GM19467 (cell line): ENCODE measurements around the gene NEK1.
"Not testable (repeated sequence)": the region's sequence is repeated elsewhere in the genome, so short reads cannot be mapped to it uniquely, and the experiment has no call there.

Source experiments
- ATAC-seq: cut with Tn5 transposase; IDR thresholded peaks from one replicate; pipeline ENCODE4 v1.9.1; 2021; ENCODE audit warnings: mild to moderate bottlenecking, moderate library complexity; ENCODE audit not compliant: unreplicated experiment

NEK1 gene

DNA sequence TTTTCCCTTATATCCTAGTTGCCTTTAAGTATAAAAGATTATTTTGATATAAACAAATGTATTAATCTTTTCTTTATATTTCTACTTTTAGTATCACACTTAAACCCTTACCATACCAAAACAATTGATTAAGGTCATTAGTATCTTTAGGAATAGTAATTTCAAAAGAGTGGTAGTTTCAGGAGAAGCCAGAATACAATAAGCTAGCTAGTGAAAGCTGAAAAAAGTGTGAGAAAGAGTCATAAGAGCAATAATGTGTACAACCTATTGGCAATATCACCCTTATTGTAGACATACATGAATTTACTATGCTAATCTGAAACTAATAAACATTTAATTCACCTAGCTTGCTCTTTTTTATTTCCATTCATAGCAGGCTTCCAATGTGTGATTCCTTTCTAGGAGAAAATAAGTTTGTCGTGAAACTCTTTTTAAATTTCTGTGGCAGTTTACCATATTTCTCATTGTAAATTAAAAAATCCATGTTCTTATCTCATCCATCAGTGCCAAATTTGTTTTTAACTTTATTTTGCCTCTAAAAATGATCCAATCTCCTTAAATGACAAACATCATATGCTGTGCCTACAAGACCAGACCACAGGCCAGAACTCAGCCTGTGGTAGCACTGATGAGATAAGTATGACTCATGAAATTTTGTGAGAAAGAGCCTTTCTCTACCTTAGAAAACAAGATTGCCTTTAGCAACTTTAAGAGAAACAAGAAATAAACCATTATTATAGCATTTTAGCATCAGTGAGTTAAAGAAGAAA lies 8.1 kb downstream of the NEK1 start:
- no peak for ATAC-seq

DNA sequence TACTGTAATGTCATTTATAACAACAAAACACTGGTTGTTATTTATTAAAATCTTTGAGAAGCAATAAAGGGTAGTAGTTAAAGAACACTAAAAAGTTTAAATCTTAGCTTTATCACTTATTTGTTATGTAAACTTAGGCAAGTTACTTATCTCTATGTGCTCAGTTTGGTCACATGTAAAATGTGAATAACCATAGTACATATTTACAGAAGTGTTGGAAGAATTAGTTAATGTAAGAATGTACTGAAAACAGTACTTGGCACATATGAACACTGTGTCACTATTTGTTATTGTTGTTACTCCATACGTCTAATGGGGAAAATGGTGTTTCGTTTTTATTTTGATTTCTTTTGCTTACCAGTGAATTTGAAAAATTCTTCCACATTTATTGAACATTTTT lies 9.1 kb downstream of the NEK1 start:
- ATAC-seq: no peak

DNA sequence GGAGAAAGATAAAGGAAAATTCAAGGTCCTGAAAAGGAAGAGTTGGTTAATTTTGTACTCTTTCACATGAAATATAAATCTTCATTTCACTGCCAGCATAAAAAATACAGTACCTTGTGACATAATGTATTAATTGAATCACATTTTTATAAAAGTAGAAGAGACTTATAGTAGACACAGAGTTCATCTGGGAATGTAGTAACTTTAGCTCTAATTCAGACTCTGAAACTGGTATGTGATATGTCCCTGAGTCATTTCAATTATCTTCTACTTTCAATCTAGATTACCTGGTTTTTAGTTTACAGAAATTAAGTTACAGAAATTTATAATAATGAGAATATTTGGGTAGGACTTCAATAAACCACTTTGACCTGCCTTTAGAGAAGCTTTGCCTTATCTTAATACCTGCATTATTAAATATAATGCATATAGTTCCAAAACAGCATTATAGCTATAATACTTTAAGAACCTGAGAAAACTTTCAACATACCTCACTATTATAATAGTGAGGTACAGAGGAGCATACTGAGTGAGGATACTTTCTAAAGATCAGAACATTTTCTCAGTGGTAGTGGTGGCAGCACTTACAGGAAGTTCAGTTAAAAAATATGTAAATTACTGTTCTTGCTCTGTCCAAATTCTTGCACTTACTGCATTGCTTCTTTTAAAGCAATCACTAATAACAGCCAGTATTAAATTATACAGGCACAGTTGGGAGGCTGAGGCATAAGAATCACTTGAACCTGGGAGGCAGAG lies 11.2 kb downstream of the NEK1 start:
- ATAC-seq: no peak

DNA sequence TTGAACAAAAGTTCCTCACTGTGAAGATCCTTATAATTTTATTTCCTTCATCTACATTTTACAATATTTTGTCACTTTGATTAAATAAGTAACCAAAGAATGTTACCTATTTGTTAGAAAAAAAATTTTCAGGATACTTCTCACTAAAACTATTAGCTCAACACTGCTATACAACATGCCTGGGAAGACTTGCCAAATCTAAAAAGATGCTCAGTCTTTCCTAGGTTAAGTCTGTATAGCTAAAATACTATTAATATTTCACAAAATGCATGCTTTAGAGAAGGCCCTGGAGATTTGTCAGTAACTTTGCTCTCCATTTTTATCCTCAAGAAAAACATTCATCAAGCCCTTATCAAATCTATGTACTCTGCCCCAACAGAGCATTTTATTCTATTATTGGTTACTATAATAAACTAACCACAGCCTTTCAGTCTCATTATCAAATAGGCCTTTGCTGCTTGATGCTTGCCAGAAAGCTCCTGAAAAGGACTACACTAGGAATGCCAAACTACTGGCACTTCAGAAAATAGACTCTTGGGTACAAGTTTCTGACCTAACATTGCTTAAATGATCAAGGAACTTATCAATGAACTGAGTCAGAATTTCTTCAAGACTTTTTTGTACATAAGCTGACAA lies 17.7 kb downstream of the NEK1 start:
- ATAC-seq: no peak

DNA sequence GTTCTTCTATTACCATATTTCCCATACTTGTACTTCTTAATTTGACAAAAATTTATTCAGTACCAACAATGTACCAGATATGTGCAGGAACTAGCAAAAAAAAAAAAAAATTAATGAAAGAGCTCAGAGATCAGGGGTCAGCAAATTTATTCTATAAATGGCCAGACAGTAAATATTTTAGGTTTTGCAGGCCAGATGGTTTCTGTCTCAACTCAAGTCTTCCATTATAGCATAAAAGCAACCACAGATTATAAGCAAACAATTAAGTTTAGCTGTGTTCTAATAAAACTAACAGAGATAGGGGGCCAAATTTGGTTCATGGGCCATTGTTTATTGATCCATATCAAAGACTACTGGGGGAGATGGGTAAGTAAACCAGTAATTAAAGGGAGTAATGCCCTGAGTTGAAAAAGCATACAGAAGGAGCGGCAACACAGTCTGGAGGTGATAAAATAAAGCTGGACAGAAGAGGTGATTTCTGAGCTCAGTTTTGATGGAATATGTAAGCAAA lies 19.3 kb downstream of the NEK1 start:
- ATAC-seq: no peak

DNA sequence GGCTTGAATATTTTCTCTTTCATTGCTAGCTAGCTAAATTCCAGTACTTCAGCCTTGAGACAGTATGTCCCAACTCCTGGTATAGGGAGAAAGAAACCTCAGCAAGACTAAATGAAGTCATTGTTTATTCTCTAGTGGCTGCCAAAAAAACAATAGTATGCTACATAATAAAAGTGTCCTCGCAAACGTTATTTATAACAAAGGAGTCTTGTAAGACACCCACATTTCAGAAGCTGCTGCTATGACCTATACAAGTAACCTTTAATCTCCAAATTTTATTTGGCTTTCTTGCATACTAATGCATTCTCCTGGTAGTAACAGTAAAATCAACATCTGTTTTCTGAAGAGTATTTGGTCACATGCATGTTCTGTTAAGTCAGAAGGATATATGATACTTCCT lies 28.8 kb downstream of the NEK1 start:
- ATAC-seq: no peak

DNA sequence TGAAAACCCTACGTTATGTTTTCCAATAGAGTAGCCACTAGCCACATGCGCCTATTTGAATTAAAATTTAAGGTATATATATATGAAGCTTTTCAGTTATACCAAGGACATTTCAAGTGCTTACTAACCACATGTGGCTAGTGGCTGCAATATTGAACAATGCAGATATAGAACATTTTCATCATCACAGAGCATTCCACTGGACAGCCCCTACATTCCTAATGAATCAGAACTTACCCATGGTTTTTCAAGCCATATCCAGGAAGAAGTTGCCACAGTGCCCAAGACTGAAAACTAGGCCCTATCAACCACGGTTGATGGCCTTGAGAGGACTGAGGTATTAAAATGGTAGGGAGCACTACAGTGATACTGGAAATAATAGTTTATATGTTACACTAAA lies 29.7 kb downstream of the NEK1 start:
- no peak for ATAC-seq

DNA sequence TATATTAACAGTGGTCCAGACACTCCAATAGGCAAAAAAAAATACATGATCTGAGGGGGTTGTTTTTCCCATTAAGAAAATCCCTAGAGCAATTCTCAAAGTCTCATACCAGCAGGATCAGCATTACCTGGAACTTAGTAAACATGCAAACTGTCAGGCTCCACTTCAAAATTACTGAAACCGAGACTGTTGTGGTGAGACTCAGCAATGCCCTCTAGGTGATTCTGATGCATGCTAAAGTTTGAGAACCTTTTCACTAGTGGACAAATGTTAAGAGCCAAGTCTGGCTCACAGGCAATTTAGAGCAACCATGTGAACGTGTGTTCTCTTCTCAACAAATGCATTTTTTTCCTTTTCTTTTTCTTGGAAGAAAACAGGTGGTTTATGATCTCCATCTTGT lies 30.2 kb downstream of the NEK1 start:
- peak; percentile 85 for ATAC-seq

DNA sequence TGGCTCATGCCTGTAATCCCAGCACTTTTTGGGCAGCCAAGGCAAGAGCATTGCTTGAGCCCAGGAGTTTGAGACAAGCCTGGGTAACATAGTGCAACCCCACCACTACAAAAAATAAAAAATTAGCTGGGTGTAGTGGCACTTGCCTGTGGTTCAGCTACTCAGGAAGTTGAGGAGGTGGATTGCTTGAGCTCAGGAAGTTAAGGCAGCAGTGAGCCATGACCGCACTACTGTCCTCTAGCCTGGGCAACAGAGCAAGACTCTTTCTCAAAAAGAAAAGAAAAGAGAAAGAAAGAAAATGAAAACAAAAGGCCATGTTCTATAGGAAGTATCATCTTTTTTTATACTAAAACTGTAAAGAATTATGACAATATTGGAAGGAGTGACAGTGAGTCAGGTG lies 38.5 kb downstream of the NEK1 start:
- ATAC-seq: no peak

DNA sequence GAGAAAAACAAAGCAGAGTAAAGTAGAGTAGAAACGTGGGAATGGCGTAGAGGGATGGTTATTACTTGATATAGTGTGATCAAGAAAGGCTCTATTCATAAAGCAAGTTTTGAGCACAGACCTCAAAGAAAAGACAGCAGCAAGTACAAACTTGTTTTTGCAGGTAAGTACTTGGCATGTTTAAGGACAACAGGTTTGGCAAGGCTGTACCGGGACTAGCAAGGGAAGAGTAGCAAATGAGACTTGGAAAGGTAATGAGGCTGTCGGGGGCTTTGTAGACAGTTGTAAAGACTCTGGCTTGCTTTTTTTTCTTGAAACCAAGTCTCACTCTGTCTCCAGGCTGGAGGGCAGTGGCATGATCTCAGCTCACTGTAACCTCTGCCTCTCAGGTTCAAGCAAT lies 40.9 kb downstream of the NEK1 start:
- ATAC-seq: no peak

DNA sequence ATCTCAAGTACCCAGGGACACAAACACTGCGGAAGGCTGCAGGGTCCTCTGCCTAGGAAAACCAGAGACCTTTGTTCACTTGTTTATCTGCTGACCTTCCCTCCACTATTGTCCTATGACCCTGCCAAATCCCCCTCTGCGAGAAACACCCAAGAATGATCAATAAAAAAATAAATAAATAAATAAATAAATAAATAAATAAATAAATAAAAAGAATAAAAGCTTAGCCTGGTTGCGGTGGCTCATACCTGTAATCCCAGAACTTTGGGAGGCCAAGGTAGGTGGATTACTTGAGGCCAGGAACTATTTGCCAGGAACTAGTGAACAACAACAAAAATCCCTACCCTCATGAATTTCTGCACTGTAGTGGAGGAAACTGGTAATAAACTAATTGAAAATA lies 41.4 kb downstream of the NEK1 start:
- ATAC-seq: not testable (repeated sequence)

DNA sequence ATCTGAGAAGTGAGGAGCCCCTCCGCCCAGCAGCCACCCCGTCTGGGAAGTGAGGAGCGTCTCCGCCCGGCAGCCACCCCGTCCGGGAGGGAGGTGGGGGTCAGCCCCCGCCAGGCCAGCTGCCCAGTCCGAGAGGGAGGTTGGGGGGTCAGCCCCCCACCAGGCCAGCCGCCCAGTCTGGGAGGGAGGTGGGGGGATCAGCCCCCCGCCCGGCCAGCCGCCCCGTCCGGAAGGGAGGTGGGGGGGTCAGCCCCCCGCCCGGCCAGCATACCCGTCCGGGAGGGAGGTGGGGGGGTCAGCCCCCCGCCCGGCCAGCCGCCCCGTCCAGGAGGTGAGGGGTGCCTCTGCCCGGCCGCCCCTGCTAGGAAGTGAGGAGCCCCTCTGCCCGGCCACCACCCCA lies 42.1 kb downstream of the NEK1 start:
- not testable (repeated sequence) for ATAC-seq

DNA sequence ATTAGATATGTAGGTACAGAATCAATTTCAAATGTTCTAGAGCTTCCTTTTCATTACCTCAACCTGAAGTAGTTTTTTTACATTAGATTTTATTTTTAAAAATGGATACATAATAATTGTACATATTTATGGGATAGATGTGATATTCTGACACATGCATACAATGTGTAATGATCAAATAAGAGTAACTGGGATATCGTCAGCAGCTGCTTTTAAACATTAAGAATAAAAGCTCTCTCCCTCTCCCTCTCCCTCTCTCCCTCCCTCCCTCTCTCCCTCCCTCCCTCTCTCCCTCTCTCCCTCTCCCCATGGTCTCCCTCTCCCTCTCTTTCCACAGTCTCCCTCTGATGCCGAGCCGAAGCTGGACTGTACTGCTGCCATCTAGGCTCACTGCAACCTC lies 43.2 kb downstream of the NEK1 start:
- ATAC-seq: not testable (repeated sequence)

DNA sequence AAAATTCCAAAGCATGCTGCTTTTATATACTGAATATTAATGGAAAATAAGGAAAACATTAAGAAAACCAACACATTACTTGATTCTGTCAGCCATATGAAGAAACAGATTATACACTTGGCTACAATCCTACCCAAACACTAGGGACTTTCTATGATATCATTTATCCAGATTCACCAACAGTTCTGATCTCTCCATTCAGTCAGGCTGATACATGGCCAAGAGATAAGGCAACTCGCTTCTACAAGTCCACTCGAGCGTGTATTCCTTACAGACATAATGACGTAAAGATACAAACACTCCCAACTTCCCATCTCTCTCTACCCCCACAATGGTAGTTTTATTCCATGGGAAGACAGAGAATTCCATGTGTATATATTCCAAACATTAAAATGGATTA lies 44.5 kb downstream of the NEK1 start:
- ATAC-seq: no peak

DNA sequence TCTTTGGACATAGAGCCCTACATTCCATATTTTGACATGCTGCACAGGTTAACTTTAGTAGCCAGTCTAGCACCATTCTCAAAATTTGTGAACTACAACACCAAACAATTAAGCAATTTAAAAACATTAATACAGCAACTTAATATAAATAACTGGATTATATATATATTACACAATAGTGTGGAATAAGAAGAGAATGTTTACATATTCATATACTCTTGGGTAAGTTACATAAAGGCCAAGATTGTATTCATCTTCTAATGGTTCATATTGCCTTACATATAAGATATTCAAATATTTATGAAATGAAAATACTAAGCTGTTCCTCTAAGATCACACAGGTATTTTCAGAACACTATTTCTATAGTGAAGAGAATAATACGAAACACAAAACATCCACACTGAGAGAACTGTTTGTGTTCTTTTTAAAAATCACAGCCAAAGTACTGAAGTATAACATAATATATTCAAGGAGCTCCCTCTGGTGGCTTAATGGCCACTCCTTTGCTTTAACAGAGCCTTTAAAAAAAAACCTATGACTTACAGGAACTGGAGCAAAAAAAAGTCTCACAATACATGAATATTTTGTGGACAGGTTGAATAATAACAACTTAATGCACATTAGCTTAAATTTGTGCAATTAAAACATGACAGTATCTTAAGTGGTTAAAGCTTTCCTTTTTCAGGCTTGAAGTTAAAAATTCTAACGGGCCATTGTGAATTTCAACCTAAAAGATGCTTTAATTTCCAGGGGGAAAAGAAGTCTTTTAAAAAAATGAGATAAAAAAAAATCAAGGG lies 46.2 kb downstream of the NEK1 start:
- peak; percentile 81 for ATAC-seq

DNA sequence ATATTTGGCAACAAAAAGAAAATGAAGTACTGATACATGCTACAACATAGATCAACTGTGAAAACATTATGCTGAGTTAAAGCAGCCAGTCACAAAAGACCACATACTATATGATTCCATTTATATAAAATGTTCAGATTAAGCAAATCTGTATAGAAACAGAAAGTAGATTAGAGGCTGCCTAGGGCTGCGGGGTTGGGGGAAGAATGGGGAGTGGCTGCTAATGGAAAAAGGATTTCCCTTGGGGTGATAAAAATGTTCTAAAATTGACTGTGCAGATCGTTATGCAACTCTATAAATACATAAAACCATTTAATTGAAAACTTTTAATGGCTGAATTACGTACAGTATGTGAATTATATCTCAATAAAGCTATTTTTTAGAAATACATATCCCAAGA lies 46.8 kb downstream of the NEK1 start:
- ATAC-seq: no peak

DNA sequence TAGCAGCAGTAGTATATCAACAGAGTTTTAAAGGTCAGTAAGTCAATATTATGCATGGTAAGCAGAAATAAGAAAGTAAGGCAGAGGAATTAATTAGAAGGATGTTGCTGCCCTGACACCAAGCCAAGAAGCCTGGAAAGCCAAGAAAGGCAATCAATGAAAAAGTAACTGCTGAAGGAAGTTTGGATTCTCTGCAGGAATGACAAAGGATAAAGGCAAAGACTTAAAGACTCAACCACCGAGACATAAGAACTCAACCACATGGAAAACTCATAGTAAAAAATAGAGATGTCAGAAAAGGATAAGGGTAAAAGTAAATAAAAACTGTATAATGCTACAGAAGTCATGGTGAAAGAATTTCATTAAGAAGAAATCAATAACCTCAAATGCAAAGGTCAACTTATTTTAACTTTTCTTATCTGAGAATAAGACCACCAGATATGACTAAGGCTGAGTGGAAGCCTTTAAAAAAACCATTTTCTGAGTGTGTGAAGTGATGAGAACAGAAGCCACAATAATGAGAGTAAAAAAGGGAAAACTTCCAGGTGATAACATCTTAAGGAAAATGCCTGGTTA lies 55.2 kb downstream of the NEK1 start:
- no peak for ATAC-seq

DNA sequence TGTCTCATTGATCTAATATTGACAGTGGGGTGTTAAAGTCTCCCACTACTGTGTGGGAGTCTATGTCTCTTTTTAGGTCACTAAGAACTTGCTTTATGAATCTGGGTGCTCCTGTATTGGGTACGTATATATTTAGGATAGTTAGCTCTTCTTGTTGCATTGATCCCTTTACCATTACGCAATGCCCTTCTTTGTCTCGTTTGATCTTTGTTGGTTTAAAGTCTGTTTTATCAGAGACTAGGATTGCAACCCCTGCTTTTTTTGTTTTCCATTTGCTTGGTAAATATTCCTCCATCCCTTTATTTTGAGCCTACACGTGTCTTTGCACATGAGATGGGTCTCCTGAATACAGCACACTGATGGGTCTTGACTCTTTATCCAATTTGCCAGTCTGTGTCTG lies 65.8 kb downstream of the NEK1 start:
- ATAC-seq: not testable (repeated sequence)

DNA sequence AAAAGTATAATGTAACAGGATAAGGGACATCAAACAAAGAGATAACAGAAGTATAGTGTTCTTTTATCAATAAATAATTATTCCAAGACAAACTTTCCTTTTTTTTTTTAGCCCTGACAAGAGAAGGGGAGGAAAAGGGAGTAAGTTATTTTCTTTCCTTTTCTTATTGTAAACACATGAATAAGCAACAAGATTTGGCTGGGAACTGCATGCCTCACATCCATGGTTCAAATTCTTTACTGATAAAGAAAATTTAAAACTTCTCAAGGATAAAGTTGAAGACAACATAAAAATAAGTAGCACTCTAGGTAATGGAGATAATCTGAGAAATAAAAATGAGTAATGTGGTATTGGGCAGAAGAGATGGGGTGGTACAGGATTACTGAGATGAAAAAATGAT lies 71.6 kb downstream of the NEK1 start:
- ATAC-seq: no peak

DNA sequence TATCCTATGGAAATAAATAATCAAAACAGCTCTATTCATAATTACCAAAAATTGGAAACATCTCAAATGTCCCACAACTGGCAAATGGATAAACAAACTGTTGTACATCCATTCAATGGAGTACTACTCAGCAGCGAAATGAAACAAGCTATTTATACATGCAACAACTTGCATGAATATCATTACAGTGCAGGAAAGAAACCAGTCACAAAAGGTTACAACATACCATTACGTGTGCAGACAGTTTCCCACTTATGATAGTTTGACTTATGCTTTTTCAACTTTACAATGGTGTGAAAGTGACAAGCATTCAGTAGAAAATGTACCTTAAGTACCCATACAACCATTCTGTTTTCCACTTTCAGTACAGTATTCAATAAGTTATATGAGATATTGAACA lies 82.3 kb downstream of the NEK1 start:
- ATAC-seq: no peak

DNA sequence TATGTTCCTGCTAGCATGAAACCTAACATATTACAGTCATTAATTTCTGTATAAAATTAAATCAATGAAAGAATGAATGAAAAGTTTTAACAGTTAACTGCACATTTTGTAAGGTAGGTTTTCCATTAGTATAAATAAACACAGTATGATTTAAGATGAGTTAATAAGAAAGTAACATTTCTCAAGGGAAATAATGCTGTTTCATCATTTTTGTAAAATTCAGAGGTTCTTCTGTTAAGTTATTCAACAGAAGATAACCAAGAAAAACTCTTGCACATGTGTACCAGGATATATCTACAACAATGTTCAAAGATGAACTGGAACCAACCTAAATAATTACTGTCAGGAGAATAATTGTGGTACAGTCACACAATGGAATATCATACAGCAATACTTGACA lies 88.6 kb downstream of the NEK1 start:
- ATAC-seq: no peak
